HEK293 (cell line): ENCODE data around the gene CMTM4.

Source experiments
- CTCF ChIA-PET: fragments of 350-600 bp; formaldehyde crosslinking; extraction: SDS; loops from one replicate; lab custom pipeline; 2021; ENCODE audit warnings: antibody characterized with exemption; lab: Yijun Ruan, JAX
- POLR2A ChIA-PET: fragments of 300-600 bp; formaldehyde crosslinking; extraction: SDS; loops from one replicate; lab custom pipeline; 2020; ENCODE audit warnings: antibody characterized with exemption, inconsistent platforms; lab: Yijun Ruan, JAX
- H3K27ac ChIP-seq: fragments of 200-500 bp; sonication (Bioruptor generic); 2 replicates; pipeline ENCODE4 v1.5.1; 2014; ENCODE audit warnings: low read depth, low read length, control low read depth, inconsistent platforms; ENCODE audit errors: extremely low read depth
- H3K36me3 ChIP-seq, 2 experiments: fragments of 200-500 bp in 1 of 2; sonication (Bioruptor generic) in 1 of 2; 1 replicate in 1 of 2; 2 replicates in 1 of 2; pipeline ENCODE4 v1.5.1; 2014 to 2017; ENCODE audit warnings: inconsistent platforms in 2 of 2, low read length in 2 of 2; ENCODE audit not compliant: control insufficient read depth in 2 of 2, insufficient read depth in 1 of 2
- H3K4me1 ChIP-seq: fragments of 200-500 bp; sonication (Bioruptor generic); 2 replicates; pipeline ENCODE4 v1.5.1; 2014; ENCODE audit warnings: mild to moderate bottlenecking, low read length, inconsistent platforms; ENCODE audit not compliant: control insufficient read depth, insufficient read depth
- H3K4me3 ChIP-seq: 2 replicates; pipeline ENCODE4 v1.5.1; 2011; ENCODE audit warnings: low read depth, mild to moderate bottlenecking, control low read depth, low read length, moderate library complexity
- H3K9me3 ChIP-seq: fragments of 200-500 bp; sonication (Bioruptor generic); 2 replicates; pipeline ENCODE4 v1.5.1; 2014; ENCODE audit warnings: low read depth, low read length, inconsistent platforms; ENCODE audit not compliant: control insufficient read depth, insufficient read depth
- GLI4 ChIP-seq: fragments of 450-650 bp; formaldehyde crosslinking; IDR thresholded peaks from 2 replicates; pipeline ENCODE4 v1.5.1; 2016; ENCODE audit warnings: missing biosample characterization, missing genetic modification characterization
- HOXA7 ChIP-seq: sonication (generic); formaldehyde crosslinking; IDR thresholded peaks from 2 replicates; pipeline ENCODE4 v1.8.1; 2022; ENCODE audit warnings: missing genetic modification reagents, borderline replicate concordance
- HOXD13 ChIP-seq: sonication (generic); formaldehyde crosslinking; IDR thresholded peaks from 2 replicates; pipeline ENCODE4 v1.8.0; 2022; ENCODE audit warnings: missing genetic modification reagents, borderline replicate concordance
- KLF10 ChIP-seq: fragments of 450-650 bp; IDR thresholded peaks from 2 replicates; pipeline ENCODE4 v1.5.1; 2018; ENCODE audit warnings: missing biosample characterization, mild to moderate bottlenecking, missing genetic modification characterization
- MEIS1 ChIP-seq: sonication (generic); formaldehyde crosslinking; IDR thresholded peaks from 2 replicates; pipeline ENCODE4 v1.8.1; 2022; ENCODE audit warnings: missing genetic modification reagents, mild to moderate bottlenecking, borderline replicate concordance
- MYNN ChIP-seq: fragments of 450-650 bp; formaldehyde crosslinking; IDR thresholded peaks from 2 replicates; pipeline ENCODE4 v1.5.1; 2016; ENCODE audit warnings: missing biosample characterization, missing genetic modification characterization, borderline replicate concordance
- PRDM1 ChIP-seq: fragments of 450-650 bp; formaldehyde crosslinking; IDR thresholded peaks from 2 replicates; pipeline ENCODE4; 2016; ENCODE audit warnings: missing biosample characterization, missing genetic modification characterization
- RBAK ChIP-seq: fragments of 450-650 bp; formaldehyde crosslinking; IDR thresholded peaks from 2 replicates; pipeline ENCODE4 v1.5.1; 2016; ENCODE audit warnings: missing biosample characterization, missing genetic modification characterization
- WT1 ChIP-seq: fragments of 450-650 bp; formaldehyde crosslinking; IDR thresholded peaks from 2 replicates; pipeline ENCODE4 v1.5.1; 2016; ENCODE audit warnings: missing biosample characterization, missing genetic modification characterization
- ZBTB48 ChIP-seq: fragments of 450-650 bp; formaldehyde crosslinking; IDR thresholded peaks from 2 replicates; pipeline ENCODE4 v1.5.1; 2016; ENCODE audit warnings: missing biosample characterization, missing genetic modification characterization
- ZBTB8A ChIP-seq: fragments of 450-650 bp; formaldehyde crosslinking; IDR thresholded peaks from 2 replicates; pipeline ENCODE4 v1.5.1; 2016; ENCODE audit warnings: missing biosample characterization, missing genetic modification characterization
- ZIC2 ChIP-seq: fragments of 450-650 bp; formaldehyde crosslinking; IDR thresholded peaks from 2 replicates; pipeline ENCODE4 v1.5.1; 2016; ENCODE audit warnings: missing biosample characterization, missing genetic modification characterization
- ZNF112 ChIP-seq: fragments of 450-650 bp; formaldehyde crosslinking; IDR thresholded peaks from 2 replicates; pipeline ENCODE4 v1.5.0; 2017; ENCODE audit warnings: missing biosample characterization, missing genetic modification characterization
- ZNF140 ChIP-seq: fragments of 450-650 bp; formaldehyde crosslinking; IDR thresholded peaks from 2 replicates; pipeline ENCODE4 v1.5.1; 2016; ENCODE audit warnings: missing biosample characterization, missing genetic modification characterization
- ZNF155 ChIP-seq: fragments of 450-650 bp; formaldehyde crosslinking; IDR thresholded peaks from 2 replicates; pipeline ENCODE4 v1.5.1; 2016; ENCODE audit warnings: missing biosample characterization, missing genetic modification characterization
- ZNF292 ChIP-seq: fragments of 450-650 bp; formaldehyde crosslinking; IDR thresholded peaks from 2 replicates; pipeline ENCODE4 v1.5.1; 2016; ENCODE audit warnings: low read depth, missing biosample characterization, missing genetic modification characterization, borderline replicate concordance
- ZNF324 ChIP-seq: fragments of 450-650 bp; formaldehyde crosslinking; IDR thresholded peaks from 2 replicates; pipeline ENCODE4 v1.5.1; 2016; ENCODE audit warnings: missing biosample characterization, missing genetic modification characterization
- ZNF433 ChIP-seq: fragments of 450-650 bp; formaldehyde crosslinking; IDR thresholded peaks from 2 replicates; pipeline ENCODE4 v1.5.1; 2016; ENCODE audit warnings: missing biosample characterization, missing genetic modification characterization, low read depth
- ZNF501 ChIP-seq: fragments of 450-650 bp; formaldehyde crosslinking; IDR thresholded peaks from 2 replicates; pipeline ENCODE4 v1.5.1; 2016; ENCODE audit warnings: missing biosample characterization, missing genetic modification characterization
- ZNF529 ChIP-seq: fragments of 450-650 bp; formaldehyde crosslinking; IDR thresholded peaks from 2 replicates; pipeline ENCODE4 v1.5.1; 2017; ENCODE audit warnings: missing genetic modification characterization, missing biosample characterization; ENCODE audit not compliant: insufficient replicate concordance
- ZNF548 ChIP-seq: fragments of 450-650 bp; formaldehyde crosslinking; IDR thresholded peaks from 2 replicates; pipeline ENCODE4 v1.5.1; 2016; ENCODE audit warnings: missing biosample characterization, missing genetic modification characterization
- ZNF560 ChIP-seq: fragments of 450-650 bp; formaldehyde crosslinking; IDR thresholded peaks from 2 replicates; pipeline ENCODE4 v1.5.1; 2017; ENCODE audit warnings: missing biosample characterization, missing genetic modification characterization, borderline replicate concordance
- ZNF692 ChIP-seq: fragments of 450-650 bp; formaldehyde crosslinking; IDR thresholded peaks from 2 replicates; pipeline ENCODE4 v1.5.1; 2016; ENCODE audit warnings: missing biosample characterization, missing genetic modification characterization
- ZNF707 ChIP-seq: fragments of 450-650 bp; formaldehyde crosslinking; IDR thresholded peaks from 2 replicates; pipeline ENCODE4 v1.5.1; 2016; ENCODE audit warnings: missing biosample characterization, missing genetic modification characterization
- ZNF791 ChIP-seq: fragments of 450-650 bp; formaldehyde crosslinking; IDR thresholded peaks from 2 replicates; pipeline ENCODE4 v1.5.1; 2016; ENCODE audit warnings: missing biosample characterization, missing genetic modification characterization
- TF ChIP-seq, protein P1 (sequence below): fragments of 450-650 bp; formaldehyde crosslinking; IDR thresholded peaks from 2 replicates; pipeline ENCODE4 v1.5.1; 2016; ENCODE audit warnings: missing biosample characterization, missing genetic modification characterization
- TF ChIP-seq, protein P2 (sequence below): fragments of 450-650 bp; formaldehyde crosslinking; IDR thresholded peaks from 2 replicates; pipeline ENCODE4 v1.5.1; 2017; ENCODE audit warnings: missing biosample characterization, missing genetic modification characterization
- TF ChIP-seq, protein P3 (sequence below): fragments of 450-650 bp; IDR thresholded peaks from 2 replicates; pipeline ENCODE4 v1.5.1; 2018; ENCODE audit warnings: missing biosample characterization, missing genetic modification characterization

CMTM4 gene

DNA sequence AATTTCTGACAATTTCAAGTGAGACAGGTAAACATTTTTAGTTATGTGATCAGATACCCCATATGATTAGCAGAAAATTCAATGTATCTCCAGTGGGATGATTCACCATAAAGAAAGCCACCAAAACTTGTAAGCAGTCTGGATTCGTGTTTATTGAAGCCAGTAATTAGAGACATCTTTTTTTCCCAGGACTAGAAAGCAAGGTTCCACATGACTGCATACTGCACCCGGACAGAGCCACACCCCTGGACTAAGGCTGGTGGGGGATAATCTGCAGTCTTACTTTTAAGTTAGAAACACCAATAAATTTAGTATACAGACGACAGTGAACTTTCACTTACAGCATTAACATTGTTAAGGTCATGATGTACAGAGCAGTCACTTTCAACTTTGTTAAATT is 24.2 kb upstream of the CMTM4 start (continued):
- TF ChIP-seq ZNF707 (no peak), ZNF692 (tag by site-specific recombination) (no peak), ZNF112 (tag by site-specific recombination) (no peak), PRDM1 (tag by site-specific recombination) (peak; percentile 34; the same call in 1 of the 2 replicates)

GRCh38 chr16:66719246-66719645 is 22.7 kb upstream of the CMTM4 start:
- no peak overlapping the region for H3K27ac ChIP-seq
- POLR2A ChIA-PET: no interaction called here
- H3K36me3 ChIP-seq: peaks cover 14 to 42% of the 10 kb centered on the region in 2 experiments
- no peaks in the 10 kb centered on the region for H3K9me3 ChIP-seq
- TF ChIP-seq ZIC2 (tag by site-specific recombination) (no peak), ZBTB8A (tag by site-specific recombination) (no peak), MYNN (tag by site-specific recombination) (no peak), ZNF548 (no peak), ZBTB48 (tag by site-specific recombination) (no peak), WT1 (tag by site-specific recombination) (no peak), GLI4 (no peak), ZNF791 (tag by site-specific recombination) (no peak), ZNF501 (tag by site-specific recombination) (no peak), ZNF324 (tag by site-specific recombination) (no peak), PRDM1 (tag by site-specific recombination) (no peak), ZNF433 (tag by site-specific recombination) (no peak), ZNF155 (no peak)
- TF ChIP-seq, protein P1, sequence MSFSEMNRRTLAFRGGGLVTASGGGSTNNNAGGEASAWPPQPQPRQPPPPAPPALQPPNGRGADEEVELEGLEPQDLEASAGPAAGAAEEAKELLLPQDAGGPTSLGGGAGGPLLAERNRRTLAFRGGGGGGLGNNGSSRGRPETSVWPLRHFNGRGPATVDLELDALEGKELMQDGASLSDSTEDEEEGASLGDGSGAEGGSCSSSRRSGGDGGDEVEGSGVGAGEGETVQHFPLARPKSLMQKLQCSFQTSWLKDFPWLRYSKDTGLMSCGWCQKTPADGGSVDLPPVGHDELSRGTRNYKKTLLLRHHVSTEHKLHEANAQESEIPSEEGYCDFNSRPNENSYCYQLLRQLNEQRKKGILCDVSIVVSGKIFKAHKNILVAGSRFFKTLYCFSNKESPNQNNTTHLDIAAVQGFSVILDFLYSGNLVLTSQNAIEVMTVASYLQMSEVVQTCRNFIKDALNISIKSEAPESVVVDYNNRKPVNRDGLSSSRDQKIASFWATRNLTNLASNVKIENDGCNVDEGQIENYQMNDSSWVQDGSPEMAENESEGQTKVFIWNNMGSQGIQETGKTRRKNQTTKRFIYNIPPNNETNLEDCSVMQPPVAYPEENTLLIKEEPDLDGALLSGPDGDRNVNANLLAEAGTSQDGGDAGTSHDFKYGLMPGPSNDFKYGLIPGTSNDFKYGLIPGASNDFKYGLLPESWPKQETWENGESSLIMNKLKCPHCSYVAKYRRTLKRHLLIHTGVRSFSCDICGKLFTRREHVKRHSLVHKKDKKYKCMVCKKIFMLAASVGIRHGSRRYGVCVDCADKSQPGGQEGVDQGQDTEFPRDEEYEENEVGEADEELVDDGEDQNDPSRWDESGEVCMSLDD: no peak
- TF ChIP-seq, protein P2, sequence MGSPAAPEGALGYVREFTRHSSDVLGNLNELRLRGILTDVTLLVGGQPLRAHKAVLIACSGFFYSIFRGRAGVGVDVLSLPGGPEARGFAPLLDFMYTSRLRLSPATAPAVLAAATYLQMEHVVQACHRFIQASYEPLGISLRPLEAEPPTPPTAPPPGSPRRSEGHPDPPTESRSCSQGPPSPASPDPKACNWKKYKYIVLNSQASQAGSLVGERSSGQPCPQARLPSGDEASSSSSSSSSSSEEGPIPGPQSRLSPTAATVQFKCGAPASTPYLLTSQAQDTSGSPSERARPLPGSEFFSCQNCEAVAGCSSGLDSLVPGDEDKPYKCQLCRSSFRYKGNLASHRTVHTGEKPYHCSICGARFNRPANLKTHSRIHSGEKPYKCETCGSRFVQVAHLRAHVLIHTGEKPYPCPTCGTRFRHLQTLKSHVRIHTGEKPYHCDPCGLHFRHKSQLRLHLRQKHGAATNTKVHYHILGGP (tag by site-specific recombination): no peak
- TF ChIP-seq, all 188 proteins: peak for 0
- CTCF ChIA-PET: no interaction called here
- H3K4me3 ChIP-seq: no peak overlapping the region
- H3K4me1 ChIP-seq: peaks cover 2% of the 10 kb centered on the region; the same call in 1 of the 2 replicates

- Histone ChIP-seq H3K36me3 (peaks cover 8 to 28% of the 10 kb centered on the region in 2 experiments), H3K27ac (no peak overlapping the region), H3K4me1 (peaks cover 2% of the 10 kb centered on the region; the same call in 1 of the 2 replicates), H3K9me3 (no peaks in the 10 kb centered on the region), H3K4me3 (no peak overlapping the region)
- ChIA-PET CTCF (interaction anchor here (0.6 to 1.5 kb wide), 4 partner anchors 10 to 165 kb away, joined by 3 to 8 read pairs (median 4); no protein-coding TSS in a partner anchor), POLR2A (no interaction called here)
- TF ChIP-seq RBAK: no peak
- TF ChIP-seq ZNF529 (tag by site-specific recombination): no peak
- no peak for TF ChIP-seq HOXD13 (CRISPR knock-in tag)
- no peak for TF ChIP-seq ZNF140 (tag by site-specific recombination)
- TF ChIP-seq HOXA7 (CRISPR knock-in tag): no peak
- no peak for TF ChIP-seq KLF10 (tag by site-specific recombination)
- no peak for TF ChIP-seq ZNF560
- no peak for TF ChIP-seq ZNF292 (tag by site-specific recombination)
- no peak for TF ChIP-seq MEIS1 (CRISPR knock-in tag)
- TF ChIP-seq, protein P3, sequence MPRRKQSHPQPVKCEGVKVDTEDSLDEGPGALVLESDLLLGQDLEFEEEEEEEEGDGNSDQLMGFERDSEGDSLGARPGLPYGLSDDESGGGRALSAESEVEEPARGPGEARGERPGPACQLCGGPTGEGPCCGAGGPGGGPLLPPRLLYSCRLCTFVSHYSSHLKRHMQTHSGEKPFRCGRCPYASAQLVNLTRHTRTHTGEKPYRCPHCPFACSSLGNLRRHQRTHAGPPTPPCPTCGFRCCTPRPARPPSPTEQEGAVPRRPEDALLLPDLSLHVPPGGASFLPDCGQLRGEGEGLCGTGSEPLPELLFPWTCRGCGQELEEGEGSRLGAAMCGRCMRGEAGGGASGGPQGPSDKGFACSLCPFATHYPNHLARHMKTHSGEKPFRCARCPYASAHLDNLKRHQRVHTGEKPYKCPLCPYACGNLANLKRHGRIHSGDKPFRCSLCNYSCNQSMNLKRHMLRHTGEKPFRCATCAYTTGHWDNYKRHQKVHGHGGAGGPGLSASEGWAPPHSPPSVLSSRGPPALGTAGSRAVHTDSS (tag by site-specific recombination): no peak
Observed at GRCh38 chr16:66717776-66718175, 21.2 kb upstream of the CMTM4 start.
